ENCODE results near the gene RELN. TPM values are rescaled to one million over a fixed set of nuclear protein-coding genes. Genes with fewer than 3 reads are reported as not detected.

The RELN gene
- total RNA-seq, 6 donors from 2014 or later: 1.1 to 3.6 (median 2.6) TPM; not detected in 1

DNA sequence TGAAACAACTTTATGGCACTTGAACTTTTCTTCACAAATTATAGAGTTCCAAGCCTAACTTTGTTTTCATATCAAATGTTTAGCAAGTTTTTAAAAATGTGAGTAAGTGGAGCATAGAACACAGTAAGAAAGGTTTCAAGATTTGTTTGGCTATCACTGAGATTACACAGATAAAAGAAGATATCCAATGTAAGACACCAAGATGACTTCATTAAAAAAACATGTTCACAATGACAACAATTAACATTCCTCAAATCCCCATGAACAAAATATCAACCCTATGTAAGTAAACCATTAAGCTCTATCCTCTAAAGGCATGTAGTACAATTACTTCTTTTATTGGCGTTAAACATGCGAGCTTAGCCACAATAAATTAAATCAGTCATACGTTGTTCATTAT is 129.7 kb downstream of the RELN start:
- Histone ChIP-seq H3K4me3 (no peak overlapping the region), H3K9me3 (no peaks in the 10 kb centered on the region), H3K36me3 (no peaks in the 10 kb centered on the region), H3K27me3 (no peaks in the 10 kb centered on the region), H3K4me1 (no peaks in the 10 kb centered on the region), H3K27ac (no peak overlapping the region)
- no peak for DNase-seq
- WGBS, 2 donors: 75 to 96% methylated on average over 3 of the region's 3 CpGs
- ATAC-seq (ENCODE audit: low FRiP score in 2 of 2): no peak
- TF ChIP-seq, protein P1, sequence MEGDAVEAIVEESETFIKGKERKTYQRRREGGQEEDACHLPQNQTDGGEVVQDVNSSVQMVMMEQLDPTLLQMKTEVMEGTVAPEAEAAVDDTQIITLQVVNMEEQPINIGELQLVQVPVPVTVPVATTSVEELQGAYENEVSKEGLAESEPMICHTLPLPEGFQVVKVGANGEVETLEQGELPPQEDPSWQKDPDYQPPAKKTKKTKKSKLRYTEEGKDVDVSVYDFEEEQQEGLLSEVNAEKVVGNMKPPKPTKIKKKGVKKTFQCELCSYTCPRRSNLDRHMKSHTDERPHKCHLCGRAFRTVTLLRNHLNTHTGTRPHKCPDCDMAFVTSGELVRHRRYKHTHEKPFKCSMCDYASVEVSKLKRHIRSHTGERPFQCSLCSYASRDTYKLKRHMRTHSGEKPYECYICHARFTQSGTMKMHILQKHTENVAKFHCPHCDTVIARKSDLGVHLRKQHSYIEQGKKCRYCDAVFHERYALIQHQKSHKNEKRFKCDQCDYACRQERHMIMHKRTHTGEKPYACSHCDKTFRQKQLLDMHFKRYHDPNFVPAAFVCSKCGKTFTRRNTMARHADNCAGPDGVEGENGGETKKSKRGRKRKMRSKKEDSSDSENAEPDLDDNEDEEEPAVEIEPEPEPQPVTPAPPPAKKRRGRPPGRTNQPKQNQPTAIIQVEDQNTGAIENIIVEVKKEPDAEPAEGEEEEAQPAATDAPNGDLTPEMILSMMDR (IDR thresholded peaks at IDR 0.05): no peak
- TF ChIP-seq POLR2A (IDR thresholded peaks at IDR 0.05) (no peak), POLR2AphosphoS5 (IDR thresholded peaks at IDR 0.05) (no peak), EP300 (IDR thresholded peaks at IDR 0.05) (no peak)

DNA sequence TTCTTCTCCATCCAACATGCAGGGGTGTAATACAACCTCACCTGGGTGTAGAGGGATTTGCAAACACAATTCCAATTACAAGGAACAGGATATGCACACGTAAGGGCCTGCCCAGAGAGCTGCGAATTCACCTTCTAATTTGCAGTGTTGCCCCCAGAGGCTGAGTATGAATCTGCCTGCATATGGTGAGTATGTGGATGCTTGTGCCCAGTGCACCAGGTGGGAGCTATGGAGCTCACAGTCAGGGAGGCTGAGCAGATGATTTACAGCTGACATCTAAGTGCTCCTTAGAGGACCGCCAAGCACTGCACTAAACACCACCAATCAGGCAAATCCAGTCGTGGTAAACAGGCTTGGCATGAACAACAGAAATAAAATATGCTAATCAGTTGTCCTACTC is 132.0 kb downstream of the RELN start:
- no peaks in the 10 kb centered on the region for H3K36me3 ChIP-seq
- no peak overlapping the region for H3K4me3 ChIP-seq
- TF ChIP-seq POLR2A (IDR thresholded peaks at IDR 0.05): no peak
- TF ChIP-seq, protein P1 (IDR thresholded peaks at IDR 0.05): no peak
- DNase-seq (no peak), ATAC-seq (ENCODE audit: low FRiP score in 2 of 2) (peak in 1 of 2 donors; percentile 34)
- no peak overlapping the region for H3K27ac ChIP-seq
- no peaks in the 10 kb centered on the region for H3K9me3 ChIP-seq
- no peaks in the 10 kb centered on the region for H3K4me1 ChIP-seq
- WGBS, 2 donors: 32 to 34% methylated on average over 4 of the region's 4 CpGs
- H3K27me3 ChIP-seq: no peaks in the 10 kb centered on the region

DNA sequence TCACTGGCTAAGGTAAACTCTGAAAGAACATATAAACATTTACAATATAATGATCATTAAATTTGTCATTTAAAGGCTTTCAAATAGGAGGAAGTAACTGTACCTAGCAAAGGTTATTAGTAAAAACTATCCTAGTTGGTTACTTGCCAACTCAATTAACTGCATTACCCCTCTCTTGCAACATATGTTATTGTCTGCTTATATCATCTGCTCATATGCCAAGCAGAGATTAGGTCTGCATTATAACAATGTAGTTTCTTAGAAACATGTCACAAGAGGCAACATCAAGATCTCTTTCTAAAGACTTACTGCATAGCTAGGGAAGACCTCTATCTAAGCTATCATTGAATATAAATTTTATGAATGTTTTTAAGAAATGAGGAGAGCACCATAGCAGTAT is 132.5 kb downstream of the RELN start:
- Histone ChIP-seq H3K36me3 (no peaks in the 10 kb centered on the region), H3K9me3 (no peaks in the 10 kb centered on the region), H3K4me3 (no peak overlapping the region), H3K27me3 (no peaks in the 10 kb centered on the region), H3K27ac (no peak overlapping the region), H3K4me1 (no peaks in the 10 kb centered on the region)
- no peak for DNase-seq
- TF ChIP-seq EP300 (IDR thresholded peaks at IDR 0.05) (no peak), POLR2AphosphoS5 (IDR thresholded peaks at IDR 0.05) (no peak), POLR2A (IDR thresholded peaks at IDR 0.05) (no peak)
- TF ChIP-seq, protein P1 (IDR thresholded peaks at IDR 0.05): no peak
- no peak for ATAC-seq (ENCODE audit: low FRiP score in 2 of 2)

DNA sequence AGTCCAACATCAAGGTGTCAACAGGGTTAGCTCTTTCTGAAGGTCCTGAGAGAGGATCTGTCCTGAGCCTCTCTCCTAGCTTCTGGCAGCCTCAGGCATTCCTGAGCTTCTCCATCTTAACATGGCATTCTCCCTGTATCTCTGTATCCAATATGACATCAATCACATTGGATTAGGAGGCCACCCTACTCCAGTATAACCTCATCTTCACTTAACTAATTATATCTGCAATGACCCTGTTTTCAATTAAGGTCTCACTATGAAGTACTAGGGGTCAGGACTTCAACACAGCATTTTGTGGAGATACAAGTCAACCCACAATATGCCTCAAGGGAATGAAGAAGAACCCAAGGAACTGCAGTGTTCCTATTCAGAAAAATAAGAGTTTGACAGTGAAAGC is 133.8 kb downstream of the RELN start:
- no peak overlapping the region for H3K4me3 ChIP-seq
- no peaks in the 10 kb centered on the region for H3K27me3 ChIP-seq
- no peak for DNase-seq
- no peaks in the 10 kb centered on the region for H3K36me3 ChIP-seq
- no peak overlapping the region for H3K27ac ChIP-seq
- no peak for ATAC-seq (ENCODE audit: low FRiP score in 2 of 2)
- TF ChIP-seq EP300 (IDR thresholded peaks at IDR 0.05): no peak
- no peak for TF ChIP-seq POLR2AphosphoS5 (IDR thresholded peaks at IDR 0.05)
- TF ChIP-seq POLR2A (IDR thresholded peaks at IDR 0.05): no peak
- TF ChIP-seq, protein P1 (IDR thresholded peaks at IDR 0.05): no peak
- no peaks in the 10 kb centered on the region for H3K4me1 ChIP-seq
- H3K9me3 ChIP-seq: no peaks in the 10 kb centered on the region

DNA sequence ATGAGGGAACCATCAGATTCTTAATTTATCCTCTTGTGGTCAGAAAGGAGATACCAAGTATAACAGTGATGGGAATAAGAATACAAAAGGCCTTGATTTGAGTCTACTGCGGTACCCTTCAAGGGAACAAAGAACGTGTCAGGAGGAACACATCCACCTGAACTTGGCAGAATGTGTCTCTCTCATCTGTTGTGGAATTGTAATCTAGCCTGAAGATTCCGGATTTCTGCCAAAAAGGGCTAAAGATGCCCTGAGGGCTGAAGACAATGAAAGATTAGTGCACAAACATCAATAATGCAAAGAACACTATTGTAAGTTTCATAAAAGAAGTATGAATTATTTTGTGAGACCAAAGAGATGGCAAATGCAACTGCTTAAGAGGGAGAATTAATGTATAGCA is 134.8 kb downstream of the RELN start:
- no peak for TF ChIP-seq EP300 (IDR thresholded peaks at IDR 0.05)
- TF ChIP-seq, protein P1 (IDR thresholded peaks at IDR 0.05): no peak
- TF ChIP-seq POLR2AphosphoS5 (IDR thresholded peaks at IDR 0.05): no peak
- TF ChIP-seq POLR2A (IDR thresholded peaks at IDR 0.05): no peak
- H3K27me3 ChIP-seq: no peaks in the 10 kb centered on the region
- H3K4me1 ChIP-seq: no peaks in the 10 kb centered on the region
- ATAC-seq (ENCODE audit: low FRiP score in 2 of 2) (no peak), DNase-seq (no peak)
- WGBS, 2 donors: 71 to 80% methylated on average over 3 of the region's 3 CpGs
- no peak overlapping the region for H3K27ac ChIP-seq
- no peaks in the 10 kb centered on the region for H3K36me3 ChIP-seq
- H3K9me3 ChIP-seq: peaks cover 0 to 4% (median 0%) of the 10 kb centered on the region in 4 donors
- no peak overlapping the region for H3K4me3 ChIP-seq
